ENCODE results near the gene FNDC1.

Gene FNDC1

DNA sequence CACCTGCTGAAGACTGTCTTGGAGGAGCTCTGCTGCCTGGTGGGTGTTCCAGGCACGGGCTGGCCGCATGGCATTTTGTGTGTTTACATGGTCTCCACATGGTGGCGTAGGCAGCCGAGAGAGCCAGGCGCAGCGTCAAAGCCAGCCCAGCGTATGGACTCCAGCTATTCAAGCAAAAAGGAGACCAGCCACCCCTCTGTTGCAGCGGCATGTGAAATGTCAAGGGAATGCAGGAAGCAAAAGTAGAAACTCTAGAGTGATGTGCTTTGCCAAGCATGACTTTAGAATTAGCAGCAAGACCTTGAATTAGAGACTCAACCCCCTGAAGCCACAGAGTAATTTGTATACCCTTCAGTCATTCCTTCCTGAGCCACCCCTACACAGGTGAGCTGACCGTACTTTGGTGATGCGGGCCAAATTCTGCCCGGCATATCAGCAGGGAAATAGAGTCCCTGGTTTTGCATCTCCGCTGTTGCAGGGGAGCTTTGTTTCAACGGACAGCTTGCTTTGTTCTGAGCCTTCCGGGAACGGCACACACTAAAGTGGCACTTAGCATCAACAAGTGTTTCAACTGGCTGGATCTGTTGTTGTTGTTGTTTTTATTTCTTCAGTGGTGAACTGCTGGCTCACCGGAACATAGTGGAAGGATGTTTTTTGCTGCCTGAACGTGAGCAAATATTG, 48.5 kb downstream of the FNDC1 start:
- Histone ChIP-seq H3K27ac (no peak overlapping the region), H3K4me3 (no peak overlapping the region), H3K9me3 (no peaks in the 10 kb centered on the region), H3K4me1 (peaks cover 0 to 17% (median 7%) of the 10 kb centered on the region in 4 donors), H3K36me3 (no peaks in the 10 kb centered on the region), H3K27me3 (no peaks in the 10 kb centered on the region)
- DNase-seq: no peak
- intact Hi-C loops (cut with DNase I; ENCODE audit: low total_unique reads): no loop called here
- TF ChIP-seq, protein P1, sequence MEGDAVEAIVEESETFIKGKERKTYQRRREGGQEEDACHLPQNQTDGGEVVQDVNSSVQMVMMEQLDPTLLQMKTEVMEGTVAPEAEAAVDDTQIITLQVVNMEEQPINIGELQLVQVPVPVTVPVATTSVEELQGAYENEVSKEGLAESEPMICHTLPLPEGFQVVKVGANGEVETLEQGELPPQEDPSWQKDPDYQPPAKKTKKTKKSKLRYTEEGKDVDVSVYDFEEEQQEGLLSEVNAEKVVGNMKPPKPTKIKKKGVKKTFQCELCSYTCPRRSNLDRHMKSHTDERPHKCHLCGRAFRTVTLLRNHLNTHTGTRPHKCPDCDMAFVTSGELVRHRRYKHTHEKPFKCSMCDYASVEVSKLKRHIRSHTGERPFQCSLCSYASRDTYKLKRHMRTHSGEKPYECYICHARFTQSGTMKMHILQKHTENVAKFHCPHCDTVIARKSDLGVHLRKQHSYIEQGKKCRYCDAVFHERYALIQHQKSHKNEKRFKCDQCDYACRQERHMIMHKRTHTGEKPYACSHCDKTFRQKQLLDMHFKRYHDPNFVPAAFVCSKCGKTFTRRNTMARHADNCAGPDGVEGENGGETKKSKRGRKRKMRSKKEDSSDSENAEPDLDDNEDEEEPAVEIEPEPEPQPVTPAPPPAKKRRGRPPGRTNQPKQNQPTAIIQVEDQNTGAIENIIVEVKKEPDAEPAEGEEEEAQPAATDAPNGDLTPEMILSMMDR (IDR thresholded peaks at IDR 0.05): peak; percentile 39 to 46

GRCh38 chr6:159220093-159220492, 50.9 kb downstream of the FNDC1 start:
- H3K9me3 ChIP-seq: no peaks in the 10 kb centered on the region
- no peak for DNase-seq
- H3K27me3 ChIP-seq: no peaks in the 10 kb centered on the region
- peaks cover 0 to 4% (median 0%) of the 10 kb centered on the region in 4 donors for H3K4me1 ChIP-seq
- H3K4me3 ChIP-seq: no peak overlapping the region
- H3K36me3 ChIP-seq: no peaks in the 10 kb centered on the region
- TF ChIP-seq, protein P1 (IDR thresholded peaks at IDR 0.05): no peak
- H3K27ac ChIP-seq: no peak overlapping the region
- intact Hi-C loops (cut with DNase I; ENCODE audit: low total_unique reads): no loop called here

DNA sequence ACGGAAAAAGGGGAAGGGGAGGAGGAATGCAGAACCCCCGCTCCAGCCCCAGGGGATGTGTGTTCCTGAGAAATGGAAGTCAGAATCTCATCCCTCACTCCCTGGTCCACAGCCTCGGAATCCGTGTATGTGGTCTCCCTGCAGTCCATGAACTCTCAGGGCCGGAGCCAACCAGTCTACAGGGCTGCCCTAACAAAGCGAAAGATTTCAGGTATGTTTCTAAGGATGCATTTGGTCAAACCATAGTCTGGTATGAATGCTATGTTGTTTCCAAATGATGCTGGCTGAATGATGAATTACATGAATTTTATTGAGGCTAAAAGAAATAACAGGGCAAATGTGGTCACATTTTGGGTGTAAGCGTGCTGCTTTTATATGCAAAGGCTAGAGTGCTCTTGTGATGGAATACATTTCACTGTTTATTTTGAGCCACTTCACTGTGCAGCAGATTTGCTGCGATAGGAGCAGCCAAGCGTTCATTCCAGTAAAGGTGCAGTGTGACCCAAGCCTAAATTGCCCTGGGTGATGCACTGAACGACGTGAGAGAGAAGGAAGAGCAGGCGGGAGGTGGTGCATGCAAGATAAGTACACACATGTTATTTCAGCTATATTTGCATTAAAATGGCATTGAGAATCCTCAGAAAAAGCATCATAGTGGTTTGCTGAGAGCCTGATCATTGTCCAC, 52.4 kb downstream of the FNDC1 start:
- H3K4me3 ChIP-seq: no peak overlapping the region
- no peak overlapping the region for H3K27ac ChIP-seq
- intact Hi-C loops (cut with DNase I; ENCODE audit: low total_unique reads): no loop called here
- TF ChIP-seq, protein P1 (IDR thresholded peaks at IDR 0.05): no peak
- DNase-seq: no peak
- peaks cover 0 to 4% (median 0%) of the 10 kb centered on the region in 4 donors for H3K4me1 ChIP-seq
- H3K27me3 ChIP-seq: no peaks in the 10 kb centered on the region
- no peaks in the 10 kb centered on the region for H3K9me3 ChIP-seq
- no peaks in the 10 kb centered on the region for H3K36me3 ChIP-seq

DNA sequence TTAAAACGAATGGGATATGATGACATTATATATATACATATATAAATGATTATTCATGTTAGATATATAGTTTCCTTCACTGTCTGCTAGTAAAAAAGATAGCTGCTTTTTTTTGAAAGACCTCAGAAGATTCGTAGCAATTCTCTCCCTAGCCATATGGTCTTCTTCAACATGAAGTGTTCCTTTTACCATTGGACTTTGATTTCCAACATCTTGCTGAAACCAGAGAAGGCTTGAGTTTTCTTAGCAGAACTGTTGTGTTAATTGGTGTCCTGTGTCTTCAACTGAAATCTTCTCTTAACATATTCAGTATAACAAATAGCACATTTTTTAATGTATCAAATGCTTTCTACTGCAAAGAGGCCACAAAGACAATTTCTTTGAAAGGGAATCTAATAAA, 55.3 kb downstream of the FNDC1 start:
- no peak overlapping the region for H3K4me3 ChIP-seq
- intact Hi-C loops (cut with DNase I; ENCODE audit: low total_unique reads): no loop called here
- H3K36me3 ChIP-seq: no peaks in the 10 kb centered on the region
- no peaks in the 10 kb centered on the region for H3K9me3 ChIP-seq
- H3K27ac ChIP-seq: no peak overlapping the region
- TF ChIP-seq, protein P1 (IDR thresholded peaks at IDR 0.05): no peak
- H3K4me1 ChIP-seq: no peaks in the 10 kb centered on the region
- no peaks in the 10 kb centered on the region for H3K27me3 ChIP-seq
- DNase-seq: no peak

- TF ChIP-seq, protein P1 (IDR thresholded peaks at IDR 0.05): no peak
- intact Hi-C loops (cut with DNase I; ENCODE audit: low total_unique reads): no loop called here
- H3K4me1 ChIP-seq: no peaks in the 10 kb centered on the region
- no peak overlapping the region for H3K4me3 ChIP-seq
- H3K27ac ChIP-seq: no peak overlapping the region
- peaks cover 0 to 10% of the 10 kb centered on the region in 2 donors for H3K27me3 ChIP-seq
- no peaks in the 10 kb centered on the region for H3K36me3 ChIP-seq
- H3K9me3 ChIP-seq: no peaks in the 10 kb centered on the region
- DNase-seq: no peak
Measured at GRCh38 chr6:159229651-159230051, 60.5 kb downstream of the FNDC1 start.
